GM23338 (cell line): Measurements from ENCODE around the gene GRID1. TPM values are rescaled to one million over a fixed set of nuclear protein-coding genes. Genes with fewer than 3 reads are reported as not detected.

Experiments
- ATAC-seq: fragments of 200-7000 bp; cut with Tn5 transposase; 3 replicates; pipeline ENCODE4 v1.9.1; 2020
- DNase-seq: peaks from one replicate; pipeline ENCODE4 v3.0.0-alpha.2; 2015; ENCODE audit warnings: low spot score
- H2AFZ ChIP-seq: fragments of 200-600 bp; sonication (generic); 2 replicates; pipeline ENCODE4 v1.8.0; 2016; ENCODE audit warnings: antibody characterized with exemption, mild to moderate bottlenecking, moderate library complexity
- H3F3A ChIP-seq: fragments of 200-600 bp; sonication (generic); replicated peaks from 2 replicates; pipeline ENCODE4 v1.8.0; 2017; ENCODE audit warnings: antibody characterized with exemption, mixed run types, low read depth
- H3K27ac ChIP-seq: fragments of 200-600 bp; sonication (generic); 2 replicates; pipeline ENCODE4 v1.6.1; 2016; ENCODE audit warnings: low read depth
- H3K27me3 ChIP-seq: fragments of 200-600 bp; sonication (generic); 2 replicates; pipeline ENCODE4 v1.8.0; 2016; ENCODE audit warnings: mild to moderate bottlenecking, mixed run types, moderate library complexity; ENCODE audit not compliant: insufficient read depth
- H3K36me3 ChIP-seq: fragments of 200-600 bp; sonication (generic); 2 replicates; pipeline ENCODE4 v1.8.0; 2016; ENCODE audit warnings: mild to moderate bottlenecking; ENCODE audit not compliant: insufficient read depth
- H3K4me1 ChIP-seq: fragments of 200-600 bp; sonication (generic); 2 replicates; pipeline ENCODE4 v1.8.0; 2016; ENCODE audit warnings: mild to moderate bottlenecking, moderate library complexity; ENCODE audit not compliant: insufficient read depth
- H3K4me2 ChIP-seq: fragments of 200-600 bp; sonication (generic); 2 replicates; pipeline ENCODE4 v1.7.1; 2017; ENCODE audit warnings: mixed run types
- H3K4me3 ChIP-seq: fragments of 200-600 bp; sonication (generic); 2 replicates; pipeline ENCODE4 v1.6.1; 2016; ENCODE audit warnings: mixed run types
- H3K79me2 ChIP-seq: fragments of 200-600 bp; sonication (generic); replicated peaks from 2 replicates; pipeline ENCODE4 v1.8.0; 2017; ENCODE audit warnings: mild to moderate bottlenecking; ENCODE audit not compliant: insufficient read depth
- H3K9me2 ChIP-seq: fragments of 200-600 bp; sonication (generic); 2 replicates; pipeline ENCODE4 v1.8.0; 2017; ENCODE audit not compliant: insufficient read depth
- H4K20me1 ChIP-seq: fragments of 200-600 bp; sonication (generic); replicated peaks from 2 replicates; pipeline ENCODE4 v1.8.0; 2017; ENCODE audit warnings: mild to moderate bottlenecking; ENCODE audit not compliant: insufficient read depth
- H3K27ac Mint-ChIP-seq: 2 replicates; pipeline ENCODE4 v1.8.0; 2020; ENCODE audit warnings: inconsistent platforms, mild to moderate bottlenecking, moderate library complexity, mixed read lengths
- H3K27me3 Mint-ChIP-seq: 3 replicates; pipeline ENCODE4 v1.8.0; 2022; ENCODE audit warnings: low read depth, mild to moderate bottlenecking, moderate library complexity, mixed read lengths, inconsistent platforms; ENCODE audit not compliant: insufficient read depth, poor library complexity
- H3K36me3 Mint-ChIP-seq: 3 replicates; pipeline ENCODE4 v1.8.0; 2021; ENCODE audit warnings: low read depth, mild to moderate bottlenecking, inconsistent platforms, moderate library complexity, mixed read lengths
- H3K4me1 Mint-ChIP-seq: 3 replicates; pipeline ENCODE4 v1.8.0; 2020; ENCODE audit warnings: mild to moderate bottlenecking, inconsistent platforms, mixed read lengths
- H3K4me3 Mint-ChIP-seq: 3 replicates; pipeline ENCODE4 v1.8.0; 2021; ENCODE audit warnings: moderate library complexity, mild to moderate bottlenecking, inconsistent platforms, mixed read lengths
- H3K9me3 Mint-ChIP-seq: 3 replicates; pipeline ENCODE4 v1.8.0; 2020; ENCODE audit warnings: moderate library complexity, mild to moderate bottlenecking, inconsistent platforms, mixed read lengths
- CREB1 ChIP-seq: fragments of 250-450 bp; sonication (Bioruptor Pico); IDR thresholded peaks from 2 replicates; pipeline ENCODE4 v1.5.0; 2020; ENCODE audit warnings: low read depth, mild to moderate bottlenecking, moderate library complexity
- CTCF ChIP-seq, 2 experiments: fragments of 200-600 bp in 1 of 2; sonication (generic) in 1 of 2; conservative IDR thresholded peaks; 2 replicates each; pipeline versions ENCODE4 v1.5.1 to v1.6.1; 2016 to 2017; ENCODE audit warnings: antibody characterized with exemption in 2 of 2, low read depth in 2 of 2, mild to moderate bottlenecking in 2 of 2, moderate library complexity in 1 of 2
- ETS1 ChIP-seq: IDR thresholded peaks from 2 replicates; pipeline ENCODE4 v1.6.1; 2016; ENCODE audit warnings: antibody characterized with exemption
- EZH2 ChIP-seq: fragments of 200-600 bp; sonication (generic); IDR thresholded peaks from one replicate; pipeline ENCODE4 v1.8.0; 2017; ENCODE audit warnings: antibody characterized with exemption, mild to moderate bottlenecking, low read depth; ENCODE audit not compliant: unreplicated experiment
- EZH2phosphoT487 ChIP-seq: fragments of 200-600 bp; sonication (generic); IDR thresholded peaks from one replicate; pipeline ENCODE4 v1.8.1; 2018; ENCODE audit warnings: antibody characterized with exemption; ENCODE audit not compliant: unreplicated experiment
- JUNB ChIP-seq: IDR thresholded peaks from one replicate; pipeline ENCODE4 v1.6.1; 2016; ENCODE audit warnings: antibody characterized with exemption; ENCODE audit not compliant: unreplicated experiment
- NANOG ChIP-seq: IDR thresholded peaks from 2 replicates; pipeline ENCODE4 v1.6.1; 2016; ENCODE audit warnings: antibody characterized with exemption, borderline replicate concordance
- POLR2AphosphoS5 ChIP-seq: IDR thresholded peaks from 2 replicates; pipeline ENCODE4 v1.6.1; 2016; ENCODE audit warnings: antibody characterized with exemption, low read depth
- REST ChIP-seq: IDR thresholded peaks from one replicate; pipeline ENCODE4 v1.6.1; 2018; ENCODE audit warnings: antibody characterized with exemption; ENCODE audit not compliant: unreplicated experiment
- STAT1 ChIP-seq: IDR thresholded peaks from one replicate; pipeline ENCODE4 v1.6.1; 2016; ENCODE audit warnings: antibody characterized with exemption; ENCODE audit not compliant: unreplicated experiment
- ZNF114 ChIP-seq: fragments of 250-450 bp; sonication (Bioruptor Pico); IDR thresholded peaks from 2 replicates; pipeline ENCODE4 v1.5.0; 2020; ENCODE audit warnings: mild to moderate bottlenecking, moderate library complexity
- ZNF331 ChIP-seq: fragments of 250-450 bp; sonication (Bioruptor Pico); IDR thresholded peaks from 2 replicates; pipeline ENCODE4 v1.5.0; 2020; ENCODE audit warnings: low read depth, mild to moderate bottlenecking, moderate library complexity
- ZNF462 ChIP-seq: fragments of 250-450 bp; sonication (Bioruptor Pico); IDR thresholded peaks from 2 replicates; pipeline ENCODE4 v1.5.0; 2020; ENCODE audit warnings: mild to moderate bottlenecking, moderate library complexity
- polyA plus RNA-seq: library from polyadenylated mRNA; unstranded; fragments of >200 nt; fragmentation: Nextera tagmentation; extraction: Ambion mirVana; gene quantifications from 2 replicates; pipeline ENCODE4 v1.2.1, GENCODE V29; 2016
- total RNA-seq: library from RNA; depleted of rRNA; stranded (reverse); fragments of >200 nt; shearing (Covaris generic); gene quantifications from 2 replicates; pipeline ENCODE4 v1.2.3, GENCODE V29; 2014

The GRID1 gene
- total and polyA plus RNA-seq, 2 experiments from 2014 or later, result 0.14 to 0.15 TPM

- H4K20me1 ChIP-seq, result no peaks in the 10 kb centered on the region
- H3K4me3 ChIP-seq, result no peak overlapping the region
- no peaks in the 10 kb centered on the region for H3K36me3 ChIP-seq
- DNase-seq (no peak), ATAC-seq (no peak)
- H2AFZ ChIP-seq, result no peak overlapping the region
- Mint-ChIP-seq H3K4me3 (no peak overlapping the region), H3K27ac (no peak overlapping the region), H3K9me3 (peaks cover 92% of the 10 kb centered on the region), H3K27me3 (no peaks in the 10 kb centered on the region), H3K4me1 (no peaks in the 10 kb centered on the region), H3K36me3 (peaks cover 8% of the 10 kb centered on the region; the same call in 2 of the 3 replicates)
- H3K27me3 ChIP-seq, result no peaks in the 10 kb centered on the region
- TF ChIP-seq ZNF462 (CRISPR knock-in tag) (no peak), POLR2AphosphoS5 (no peak), EZH2 (no peak), ZNF114 (no peak), JUNB (no peak), CTCF (conservative IDR thresholded peaks at IDR 0.05; ENCODE audit: low read depth in 2 of 2) (no peak), CREB1 (CRISPR knock-in tag) (no peak), NANOG (no peak), EZH2phosphoT487 (no peak), REST (no peak), ETS1 (no peak), ZNF331 (CRISPR knock-in tag) (no peak), STAT1 (no peak)
- no peak overlapping the region for H3K4me2 ChIP-seq
- no peaks in the 10 kb centered on the region for H3K79me2 ChIP-seq
- no peaks in the 10 kb centered on the region for H3F3A ChIP-seq
- no peaks in the 10 kb centered on the region for H3K9me2 ChIP-seq
- no peaks in the 10 kb centered on the region for H3K4me1 ChIP-seq
- no peak overlapping the region for H3K27ac ChIP-seq
Observed at GRCh38 chr10:85607043-85607695, 759.4 kb downstream of the GRID1 start.
